Sigmoid colon (tissue), 4 donors: ENCODE data around the gene MROH8.

ENCODE experiments used
- POLR2A ChIP-seq, 2 donors: fragments of 450-650 bp; IDR thresholded peaks; one replicate each; pipeline ENCODE4 v1.6.1; 2016; ENCODE audit warnings: antibody characterized with exemption in 2 of 2, mild to moderate bottlenecking in 2 of 2, moderate library complexity in 2 of 2
- POLR2AphosphoS5 ChIP-seq, 4 donors: sonication (generic); formaldehyde crosslinking; IDR thresholded peaks; one replicate each; pipeline ENCODE4 v1.6.1; 2017; ENCODE audit warnings: antibody characterized with exemption in 4 of 4
- TF ChIP-seq, protein P1 (sequence below), 4 experiments: fragments of 450-650 bp in 3 of 4; fragments of 200-600 bp in 1 of 4; IDR thresholded peaks; one replicate each; pipeline ENCODE4 v1.5.1; 2016 to 2019; ENCODE audit warnings: antibody characterized with exemption in 4 of 4, mild to moderate bottlenecking in 3 of 4, moderate library complexity in 2 of 4

- TF ChIP-seq, protein P1, sequence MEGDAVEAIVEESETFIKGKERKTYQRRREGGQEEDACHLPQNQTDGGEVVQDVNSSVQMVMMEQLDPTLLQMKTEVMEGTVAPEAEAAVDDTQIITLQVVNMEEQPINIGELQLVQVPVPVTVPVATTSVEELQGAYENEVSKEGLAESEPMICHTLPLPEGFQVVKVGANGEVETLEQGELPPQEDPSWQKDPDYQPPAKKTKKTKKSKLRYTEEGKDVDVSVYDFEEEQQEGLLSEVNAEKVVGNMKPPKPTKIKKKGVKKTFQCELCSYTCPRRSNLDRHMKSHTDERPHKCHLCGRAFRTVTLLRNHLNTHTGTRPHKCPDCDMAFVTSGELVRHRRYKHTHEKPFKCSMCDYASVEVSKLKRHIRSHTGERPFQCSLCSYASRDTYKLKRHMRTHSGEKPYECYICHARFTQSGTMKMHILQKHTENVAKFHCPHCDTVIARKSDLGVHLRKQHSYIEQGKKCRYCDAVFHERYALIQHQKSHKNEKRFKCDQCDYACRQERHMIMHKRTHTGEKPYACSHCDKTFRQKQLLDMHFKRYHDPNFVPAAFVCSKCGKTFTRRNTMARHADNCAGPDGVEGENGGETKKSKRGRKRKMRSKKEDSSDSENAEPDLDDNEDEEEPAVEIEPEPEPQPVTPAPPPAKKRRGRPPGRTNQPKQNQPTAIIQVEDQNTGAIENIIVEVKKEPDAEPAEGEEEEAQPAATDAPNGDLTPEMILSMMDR (IDR thresholded peaks at IDR 0.05): no peak
- TF ChIP-seq POLR2AphosphoS5 (IDR thresholded peaks at IDR 0.05): no peak
- TF ChIP-seq POLR2A (IDR thresholded peaks at IDR 0.05): no peak
Measured at GRCh38 chr20:37209193-37209592, 29.8 kb upstream of the MROH8 start.
